HEK293 (cell line): ENCODE measurements around the gene C11orf86.

Experiments used
- CTCF ChIA-PET: fragments of 350-600 bp; formaldehyde crosslinking; extraction: SDS; loops from one replicate; lab custom pipeline; 2021; ENCODE audit warnings: antibody characterized with exemption; lab: Yijun Ruan, JAX
- POLR2A ChIA-PET: fragments of 300-600 bp; formaldehyde crosslinking; extraction: SDS; loops from one replicate; lab custom pipeline; 2020; ENCODE audit warnings: antibody characterized with exemption, inconsistent platforms; lab: Yijun Ruan, JAX
- H3K27ac ChIP-seq: fragments of 200-500 bp; sonication (Bioruptor generic); 2 replicates; pipeline ENCODE4 v1.5.1; 2014; ENCODE audit warnings: low read depth, low read length, control low read depth, inconsistent platforms; ENCODE audit errors: extremely low read depth
- H3K36me3 ChIP-seq, 2 experiments: fragments of 200-500 bp in 1 of 2; sonication (Bioruptor generic) in 1 of 2; 1 replicate in 1 of 2; 2 replicates in 1 of 2; pipeline ENCODE4 v1.5.1; 2014 to 2017; ENCODE audit warnings: inconsistent platforms in 2 of 2, low read length in 2 of 2; ENCODE audit not compliant: control insufficient read depth in 2 of 2, insufficient read depth in 1 of 2
- H3K4me1 ChIP-seq: fragments of 200-500 bp; sonication (Bioruptor generic); 2 replicates; pipeline ENCODE4 v1.5.1; 2014; ENCODE audit warnings: mild to moderate bottlenecking, low read length, inconsistent platforms; ENCODE audit not compliant: control insufficient read depth, insufficient read depth
- H3K4me3 ChIP-seq: 2 replicates; pipeline ENCODE4 v1.5.1; 2011; ENCODE audit warnings: low read depth, mild to moderate bottlenecking, control low read depth, low read length, moderate library complexity
- H3K9me3 ChIP-seq: fragments of 200-500 bp; sonication (Bioruptor generic); 2 replicates; pipeline ENCODE4 v1.5.1; 2014; ENCODE audit warnings: low read depth, low read length, inconsistent platforms; ENCODE audit not compliant: control insufficient read depth, insufficient read depth
- GLIS1 ChIP-seq: fragments of 450-650 bp; formaldehyde crosslinking; IDR thresholded peaks from 2 replicates; pipeline ENCODE4 v1.5.1; 2016; ENCODE audit warnings: missing biosample characterization, missing genetic modification characterization
- MEIS1 ChIP-seq: sonication (generic); formaldehyde crosslinking; IDR thresholded peaks from 2 replicates; pipeline ENCODE4 v1.8.1; 2022; ENCODE audit warnings: missing genetic modification reagents, mild to moderate bottlenecking, borderline replicate concordance
- MZF1 ChIP-seq: fragments of 450-650 bp; formaldehyde crosslinking; IDR thresholded peaks from 2 replicates; pipeline ENCODE4 v1.5.1; 2017; ENCODE audit warnings: missing biosample characterization, missing genetic modification characterization, borderline replicate concordance
- OSR2 ChIP-seq: fragments of 450-650 bp; formaldehyde crosslinking; IDR thresholded peaks from 2 replicates; pipeline ENCODE4 v1.5.1; 2016; ENCODE audit warnings: missing biosample characterization, missing genetic modification characterization
- PRDM1 ChIP-seq: fragments of 450-650 bp; formaldehyde crosslinking; IDR thresholded peaks from 2 replicates; pipeline ENCODE4; 2016; ENCODE audit warnings: missing biosample characterization, missing genetic modification characterization
- RBAK ChIP-seq: fragments of 450-650 bp; formaldehyde crosslinking; IDR thresholded peaks from 2 replicates; pipeline ENCODE4 v1.5.1; 2016; ENCODE audit warnings: missing biosample characterization, missing genetic modification characterization
- SCRT1 ChIP-seq: fragments of 450-650 bp; formaldehyde crosslinking; IDR thresholded peaks from 2 replicates; pipeline ENCODE4 v1.5.1; 2016; ENCODE audit warnings: missing biosample characterization, missing genetic modification characterization, borderline replicate concordance
- SP2 ChIP-seq: fragments of 450-650 bp; formaldehyde crosslinking; IDR thresholded peaks from 2 replicates; pipeline ENCODE4 v1.5.1; 2016; ENCODE audit warnings: missing biosample characterization, missing genetic modification characterization
- SP7 ChIP-seq: fragments of 450-650 bp; formaldehyde crosslinking; IDR thresholded peaks from 2 replicates; pipeline ENCODE4 v1.5.1; 2016; ENCODE audit warnings: missing biosample characterization, missing genetic modification characterization
- YY1 ChIP-seq: fragments of 450-650 bp; formaldehyde crosslinking; IDR thresholded peaks from 2 replicates; pipeline ENCODE4 v1.5.1; 2018; ENCODE audit warnings: missing biosample characterization, missing genetic modification characterization
- ZBTB20 ChIP-seq: fragments of 450-650 bp; formaldehyde crosslinking; IDR thresholded peaks from 2 replicates; pipeline ENCODE4 v1.5.1; 2016; ENCODE audit warnings: missing biosample characterization, missing genetic modification characterization
- ZBTB44 ChIP-seq: fragments of 450-650 bp; IDR thresholded peaks from 2 replicates; pipeline ENCODE4 v1.5.1; 2018; ENCODE audit warnings: missing biosample characterization, mild to moderate bottlenecking, missing genetic modification characterization
- ZBTB48 ChIP-seq: fragments of 450-650 bp; formaldehyde crosslinking; IDR thresholded peaks from 2 replicates; pipeline ENCODE4 v1.5.1; 2016; ENCODE audit warnings: missing biosample characterization, missing genetic modification characterization
- ZIC2 ChIP-seq: fragments of 450-650 bp; formaldehyde crosslinking; IDR thresholded peaks from 2 replicates; pipeline ENCODE4 v1.5.1; 2016; ENCODE audit warnings: missing biosample characterization, missing genetic modification characterization
- ZNF174 ChIP-seq: fragments of 450-650 bp; formaldehyde crosslinking; IDR thresholded peaks from 2 replicates; pipeline ENCODE4 v1.5.0; 2017; ENCODE audit warnings: missing biosample characterization, mild to moderate bottlenecking, missing genetic modification characterization
- ZNF19 ChIP-seq: fragments of 450-650 bp; formaldehyde crosslinking; IDR thresholded peaks from 2 replicates; pipeline ENCODE4; 2016; ENCODE audit warnings: missing biosample characterization, missing genetic modification characterization, low read depth
- ZNF302 ChIP-seq: fragments of 450-650 bp; formaldehyde crosslinking; IDR thresholded peaks from 2 replicates; pipeline ENCODE4 v1.5.1; 2016; ENCODE audit warnings: missing biosample characterization, missing genetic modification characterization, low read depth
- ZNF394 ChIP-seq: fragments of 450-650 bp; formaldehyde crosslinking; IDR thresholded peaks from 2 replicates; pipeline ENCODE4 v1.5.1; 2016; ENCODE audit warnings: missing biosample characterization, missing genetic modification characterization, mild to moderate bottlenecking, moderate library complexity, borderline replicate concordance
- ZNF426 ChIP-seq: fragments of 450-650 bp; formaldehyde crosslinking; IDR thresholded peaks from 2 replicates; pipeline ENCODE4 v1.5.1; 2017; ENCODE audit warnings: missing biosample characterization, missing genetic modification characterization, mild to moderate bottlenecking, inconsistent platforms, moderate library complexity
- ZNF449 ChIP-seq: fragments of 450-650 bp; formaldehyde crosslinking; IDR thresholded peaks from 2 replicates; pipeline ENCODE4 v1.5.1; 2017; ENCODE audit warnings: missing biosample characterization, mild to moderate bottlenecking, missing genetic modification characterization, moderate library complexity
- ZNF514 ChIP-seq: fragments of 450-650 bp; formaldehyde crosslinking; IDR thresholded peaks from 2 replicates; pipeline ENCODE4 v1.5.1; 2016; ENCODE audit warnings: missing biosample characterization, missing genetic modification characterization
- ZNF544 ChIP-seq: fragments of 450-650 bp; formaldehyde crosslinking; IDR thresholded peaks from 2 replicates; pipeline ENCODE4 v1.5.0; 2017; ENCODE audit warnings: missing biosample characterization, missing genetic modification characterization
- ZNF558 ChIP-seq: fragments of 450-650 bp; formaldehyde crosslinking; IDR thresholded peaks from 2 replicates; pipeline ENCODE4 v1.5.1; 2016; ENCODE audit warnings: missing biosample characterization, missing genetic modification characterization
- ZNF610 ChIP-seq: fragments of 450-650 bp; formaldehyde crosslinking; IDR thresholded peaks from 2 replicates; pipeline ENCODE4 v1.5.1; 2016; ENCODE audit warnings: missing biosample characterization, missing genetic modification characterization, borderline replicate concordance
- ZNF623 ChIP-seq: fragments of 450-650 bp; formaldehyde crosslinking; IDR thresholded peaks from 2 replicates; pipeline ENCODE4 v1.5.1; 2016; ENCODE audit warnings: missing biosample characterization, missing genetic modification characterization
- ZNF626 ChIP-seq: fragments of 450-650 bp; sonication (Bioruptor Pico); formaldehyde crosslinking; IDR thresholded peaks from 2 replicates; pipeline ENCODE4 v1.5.1; 2018; ENCODE audit warnings: missing biosample characterization, missing genetic modification characterization, inconsistent platforms
- ZNF660 ChIP-seq: fragments of 450-650 bp; IDR thresholded peaks from 2 replicates; pipeline ENCODE4 v1.5.1; 2018; ENCODE audit warnings: missing biosample characterization, mild to moderate bottlenecking, missing genetic modification characterization
- ZNF664 ChIP-seq: fragments of 450-650 bp; formaldehyde crosslinking; IDR thresholded peaks from 2 replicates; pipeline ENCODE4 v1.5.1; 2016; ENCODE audit warnings: missing biosample characterization, missing genetic modification characterization
- ZNF692 ChIP-seq: fragments of 450-650 bp; formaldehyde crosslinking; IDR thresholded peaks from 2 replicates; pipeline ENCODE4 v1.5.1; 2016; ENCODE audit warnings: missing biosample characterization, missing genetic modification characterization
- ZNF768 ChIP-seq: fragments of 450-650 bp; formaldehyde crosslinking; IDR thresholded peaks from 2 replicates; pipeline ENCODE4 v1.5.1; 2018; ENCODE audit warnings: missing biosample characterization, mild to moderate bottlenecking, missing genetic modification characterization
- ZNF837 ChIP-seq: fragments of 450-650 bp; formaldehyde crosslinking; IDR thresholded peaks from 2 replicates; pipeline ENCODE4 v1.5.1; 2016; ENCODE audit warnings: missing biosample characterization, missing genetic modification characterization

The C11orf86 gene

GRCh38 chr11:67022341-67022933 is 47.3 kb downstream of the C11orf86 start (continued):
- TF ChIP-seq ZNF610 (tag by site-specific recombination) (no peak), ZNF558 (tag by site-specific recombination) (no peak), MEIS1 (CRISPR knock-in tag) (no peak), GLIS1 (peak; percentile 83), ZNF174 (tag by site-specific recombination) (no peak), YY1 (no peak), RBAK (tag by site-specific recombination) (no peak), ZNF623 (no peak), ZIC2 (tag by site-specific recombination) (0 out of 2 replicates have a peak, but pooled peaks have one; percentile 22), ZBTB48 (tag by site-specific recombination) (peak; percentile 83), ZNF544 (tag by site-specific recombination) (0 out of 2 replicates have a peak, but pooled peaks have one; percentile 10), ZNF394 (tag by site-specific recombination) (0 out of 2 replicates have a peak, but pooled peaks have one; percentile 20), ZBTB20 (tag by site-specific recombination) (no peak), ZNF302 (tag by site-specific recombination) (no peak), OSR2 (tag by site-specific recombination) (no peak), ZNF660 (tag by site-specific recombination) (peak; percentile 76), ZNF426 (tag by site-specific recombination) (no peak), ZNF768 (no peak), ZNF692 (tag by site-specific recombination) (peak; percentile 35; the same call in 1 of the 2 replicates), PRDM1 (tag by site-specific recombination) (no peak), ZNF626 (no peak), MZF1 (tag by site-specific recombination) (no peak)
- TF ChIP-seq, all 188 proteins: peak for 27

- Histone ChIP-seq H3K9me3 (no peaks in the 10 kb centered on the region), H3K4me3 (peak within 1 kb of the TSS; percentile 45), H3K27ac (no peak within 1 kb of the TSS), H3K36me3 (no peaks in the 10 kb centered on the region), H3K4me1 (peaks cover 5% of the 10 kb centered on the region)
- CTCF ChIA-PET, result interaction anchor here (0.6 to 2.1 kb wide), 7 partner anchors 10 to 144 kb away, joined by 3 to 9 read pairs (median 4); no protein-coding TSS in a partner anchor
- POLR2A ChIA-PET, result interaction anchor here (1.3 to 2.8 kb wide), 2 partner anchors 32 to 294 kb away, joined by 5 to 7 read pairs; no protein-coding TSS in a partner anchor
- TF ChIP-seq SCRT1 (tag by site-specific recombination) (no peak), ZNF449 (tag by site-specific recombination) (peak; percentile 69; the same call in 1 of the 2 replicates), OSR2 (tag by site-specific recombination) (no peak), SP7 (tag by site-specific recombination) (no peak), ZNF19 (tag by site-specific recombination) (no peak), ZBTB44 (no peak), SP2 (tag by site-specific recombination) (no peak), ZNF664 (tag by site-specific recombination) (no peak), ZNF514 (tag by site-specific recombination) (no peak), ZNF837 (tag by site-specific recombination) (no peak)
These were observed 48.2 kb downstream of the C11orf86 start, which contains the start of gene SYT12 for GRCh38 chr11:67022961-67023956. Gene SYT12 (plus strand): TSS chr11:67023134. CDS start chr11:67030145, 7,011 bp downstream.
